Measurements from ENCODE around the gene RBM34. TPM values are rescaled to one million over a fixed set of nuclear protein-coding genes. Genes with fewer than 3 reads are reported as not detected.
"Not testable (repeated sequence)": the region's sequence is repeated elsewhere in the genome, so short reads cannot be mapped to it uniquely, and the experiment has no call there.

Gene RBM34
- total RNA-seq, 1 donor: 24.0 TPM

- no peak for DNase-seq (ENCODE audit: low read depth in 2 of 3, low spot score in 2 of 3)
Measured at GRCh38 chr1:235122348-235122747, 38.7 kb downstream of the RBM34 start.

GRCh38 chr1:235113183-235113917, 47.7 kb downstream of the RBM34 start:
- DNase-seq (ENCODE audit: low read depth in 2 of 3, low spot score in 2 of 3): no peak

GRCh38 chr1:235112297-235113182, 48.5 kb downstream of the RBM34 start:
- no peak for DNase-seq (ENCODE audit: low read depth in 2 of 3, low spot score in 2 of 3)

GRCh38 chr1:235111107-235111506, 49.9 kb downstream of the RBM34 start:
- no peak for DNase-seq (ENCODE audit: low read depth in 2 of 3, low spot score in 2 of 3)

- DNase-seq (ENCODE audit: low read depth in 2 of 3, low spot score in 2 of 3): no peak
Measured at GRCh38 chr1:235108876-235109275, 52.2 kb downstream of the RBM34 start.

GRCh38 chr1:235108185-235108593, 52.9 kb downstream of the RBM34 start:
- no peak for DNase-seq (ENCODE audit: low read depth in 2 of 3, low spot score in 2 of 3)

GRCh38 chr1:235107368-235108184, 53.5 kb downstream of the RBM34 start:
- no peak for DNase-seq (ENCODE audit: low read depth in 2 of 3, low spot score in 2 of 3)

- no peak for DNase-seq (ENCODE audit: low read depth in 2 of 3, low spot score in 2 of 3)
Measured at GRCh38 chr1:235106457-235106856, 54.6 kb downstream of the RBM34 start.

GRCh38 chr1:235105051-235106043, 55.7 kb downstream of the RBM34 start:
- no peak for DNase-seq (ENCODE audit: low read depth in 2 of 3, low spot score in 2 of 3)

- no peak for DNase-seq (ENCODE audit: low read depth in 2 of 3, low spot score in 2 of 3)
Measured at GRCh38 chr1:235102993-235103411, 58.0 kb downstream of the RBM34 start.

GRCh38 chr1:235102259-235102582, 58.8 kb downstream of the RBM34 start:
- DNase-seq (ENCODE audit: low read depth in 2 of 3, low spot score in 2 of 3): no peak

- no peak for DNase-seq (ENCODE audit: low read depth in 2 of 3, low spot score in 2 of 3)
Measured at GRCh38 chr1:235101558-235102258, 59.3 kb downstream of the RBM34 start.

- no peak for DNase-seq (ENCODE audit: low read depth in 2 of 3, low spot score in 2 of 3)
Measured at GRCh38 chr1:235100194-235100772, 60.8 kb downstream of the RBM34 start.

GRCh38 chr1:235098991-235099390, 62.1 kb downstream of the RBM34 start:
- DNase-seq (ENCODE audit: low read depth in 2 of 3, low spot score in 2 of 3): no peak

GRCh38 chr1:235098547-235098946, 62.5 kb downstream of the RBM34 start:
- DNase-seq (ENCODE audit: low read depth in 2 of 3, low spot score in 2 of 3): no peak

GRCh38 chr1:235097501-235097900, 63.5 kb downstream of the RBM34 start:
- DNase-seq (ENCODE audit: low read depth in 2 of 3, low spot score in 2 of 3): not testable (repeated sequence)

- DNase-seq (ENCODE audit: low read depth in 2 of 3, low spot score in 2 of 3): no peak
Measured at GRCh38 chr1:235095938-235096562, 65.0 kb downstream of the RBM34 start.
